Astrocyte (in vitro differentiated cells and primary cell): Measurements from ENCODE around the gene TCF19. TPM values are rescaled to one million over a fixed set of nuclear protein-coding genes. Genes with fewer than 3 reads are reported as not detected.
"Not testable (repeated sequence)": the region's sequence is repeated elsewhere in the genome, so short reads cannot be mapped to it uniquely, and the experiment has no call there.

ENCODE experiments used
- DNase-seq: peaks from one replicate; pipeline ENCODE4 v3.0.0-alpha.2; 2010; ENCODE audit warnings: low read depth
- FAIRE-seq: peaks from 2 replicates; lab custom pipeline; 2011; peaks lifted over from hg19 to GRCh38; lab: Jason Lieb, UNC
- H2AFZ ChIP-seq: 2 replicates; pipeline ENCODE4 v1.6.0; 2012; ENCODE audit warnings: low read depth, low read length, inconsistent platforms
- H3K27ac ChIP-seq: 2 replicates; pipeline ENCODE4 v1.5.1; 2011; ENCODE audit warnings: low read depth, low read length, inconsistent platforms
- H3K27me3 ChIP-seq: 2 replicates; pipeline ENCODE4 v1.6.0; 2011; ENCODE audit warnings: low read length, inconsistent platforms; ENCODE audit not compliant: insufficient read depth
- H3K36me3 ChIP-seq: 2 replicates; pipeline ENCODE4 v1.5.1; 2011; ENCODE audit warnings: low read length, inconsistent platforms; ENCODE audit not compliant: insufficient read depth
- H3K4me1 ChIP-seq: 2 replicates; pipeline ENCODE4 v1.5.1; 2011; ENCODE audit warnings: low read length, inconsistent platforms; ENCODE audit not compliant: insufficient read depth
- H3K4me2 ChIP-seq: 2 replicates; pipeline ENCODE4 v1.6.0; 2012; ENCODE audit warnings: low read length, inconsistent platforms
- H3K4me3 ChIP-seq: 2 replicates; pipeline ENCODE4 v1.5.1; 2011; ENCODE audit warnings: low read depth, mild to moderate bottlenecking, low read length, inconsistent platforms; ENCODE audit not compliant: insufficient read depth
- H3K79me2 ChIP-seq: 2 replicates; pipeline ENCODE4 v1.6.0; 2012; ENCODE audit warnings: mild to moderate bottlenecking, low read length, inconsistent platforms; ENCODE audit not compliant: insufficient read depth
- H3K9ac ChIP-seq: 2 replicates; pipeline ENCODE4 v1.6.0; 2012; ENCODE audit warnings: mild to moderate bottlenecking, low read length, inconsistent platforms
- H3K9me3 ChIP-seq: 2 replicates; pipeline ENCODE4 v1.5.1; 2012; ENCODE audit warnings: low read depth, mild to moderate bottlenecking, low read length, inconsistent platforms; ENCODE audit not compliant: insufficient read depth
- H4K20me1 ChIP-seq: 2 replicates; pipeline ENCODE4 v1.6.0; 2012; ENCODE audit warnings: low read length, inconsistent platforms; ENCODE audit not compliant: insufficient read depth
- H3K27ac Mint-ChIP-seq: one replicate; pipeline ENCODE4 v1.8.0; 2021; ENCODE audit warnings: mild to moderate bottlenecking, mixed read lengths; ENCODE audit not compliant: unreplicated experiment
- H3K27me3 Mint-ChIP-seq: one replicate; pipeline ENCODE4 v1.8.0; 2021; ENCODE audit warnings: low read depth, mixed read lengths; ENCODE audit not compliant: unreplicated experiment
- H3K36me3 Mint-ChIP-seq: one replicate; pipeline ENCODE4 v1.8.0; 2021; ENCODE audit warnings: low read depth, mixed read lengths; ENCODE audit not compliant: unreplicated experiment
- H3K4me1 Mint-ChIP-seq: one replicate; pipeline ENCODE4 v1.8.0; 2021; ENCODE audit warnings: low read depth, mixed read lengths; ENCODE audit not compliant: unreplicated experiment
- H3K4me3 Mint-ChIP-seq: one replicate; pipeline ENCODE4 v1.8.0; 2021; ENCODE audit warnings: mild to moderate bottlenecking, moderate library complexity, mixed read lengths; ENCODE audit not compliant: unreplicated experiment
- H3K9me3 Mint-ChIP-seq: one replicate; pipeline ENCODE4 v1.8.0; 2021; ENCODE audit warnings: mild to moderate bottlenecking, mixed read lengths; ENCODE audit not compliant: unreplicated experiment
- EZH2 ChIP-seq: IDR thresholded peaks from 2 replicates; pipeline ENCODE4 v1.6.1; 2012; ENCODE audit warnings: mild to moderate bottlenecking, low read length, inconsistent platforms; ENCODE audit not compliant: insufficient read depth
- total RNA-seq: library from RNA; stranded (reverse); gene quantifications from 2 replicates; pipeline ENCODE4 v1.2.1, GENCODE V29; 2021
- TF ChIP-seq, protein P1 (sequence below): IDR thresholded peaks from 2 replicates; pipeline ENCODE4 v1.5.1; 2011; ENCODE audit warnings: low read depth, mild to moderate bottlenecking, inconsistent platforms, low read length, moderate library complexity; ENCODE audit not compliant: insufficient read depth

The TCF19 gene
- total RNA-seq, 1 donor from 2014 or later = 2.5 TPM

DNA sequence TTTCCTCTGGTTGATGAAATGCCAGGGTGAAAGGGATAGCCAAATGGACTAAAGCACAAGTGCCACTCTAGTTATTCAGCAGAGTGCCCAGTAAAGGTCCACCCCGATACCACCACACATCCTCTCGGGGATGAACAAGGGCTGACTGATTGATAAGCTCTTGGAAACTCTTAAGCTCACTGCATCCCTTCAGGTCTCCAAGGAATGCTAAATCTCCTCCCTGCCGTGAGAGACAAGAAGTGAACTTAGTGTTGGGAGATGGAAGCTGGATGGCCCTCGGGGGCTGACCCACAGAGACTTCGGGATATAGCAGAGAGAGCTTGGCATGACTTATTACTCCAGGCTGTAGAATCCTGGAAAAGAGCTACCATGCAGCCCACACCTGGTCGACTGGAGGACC lies 25.5 kb downstream of the TCF19 start:
- H3K4me1 ChIP-seq, DNase-seq, H3K27ac ChIP-seq, H3K36me3 ChIP-seq, H3K4me1 Mint-ChIP-seq, H3K4me3 ChIP-seq, FAIRE-seq, H3K9me3 ChIP-seq, H3K9ac ChIP-seq, H3K27ac Mint-ChIP-seq, H3K27me3 Mint-ChIP-seq, H3K27me3 ChIP-seq, H2AFZ ChIP-seq, H3K4me3 Mint-ChIP-seq, H3K4me2 ChIP-seq, H4K20me1 ChIP-seq, H3K9me3 Mint-ChIP-seq, H3K36me3 Mint-ChIP-seq, H3K79me2 ChIP-seq: not testable (repeated sequence)

DNA sequence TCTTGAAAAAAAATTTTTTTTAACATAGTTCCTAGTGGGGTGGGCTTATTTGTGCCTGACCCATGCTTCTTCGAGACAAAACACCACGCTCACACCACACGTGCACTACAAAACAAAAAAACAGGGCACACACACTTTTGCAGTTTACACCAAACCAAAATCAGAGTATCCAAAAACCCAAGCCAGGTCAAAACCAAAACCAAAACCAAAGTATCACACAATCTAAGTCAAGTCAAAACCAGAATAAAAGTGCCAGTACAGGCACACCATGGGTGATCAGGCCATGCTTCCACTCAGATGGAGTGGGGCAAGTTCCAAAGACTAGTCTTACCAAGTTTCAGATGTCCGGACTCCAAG lies 27.3 kb downstream of the TCF19 start:
- not testable (repeated sequence) for H3K4me3 ChIP-seq, H3K4me2 ChIP-seq, H3K9me3 ChIP-seq, H3K36me3 Mint-ChIP-seq, FAIRE-seq, DNase-seq, H3K9me3 Mint-ChIP-seq, H3K4me1 ChIP-seq, H3K27ac ChIP-seq, H3K4me1 Mint-ChIP-seq, H3K9ac ChIP-seq, H3K4me3 Mint-ChIP-seq, H3K27me3 ChIP-seq, H4K20me1 ChIP-seq, H2AFZ ChIP-seq, H3K36me3 ChIP-seq, H3K27me3 Mint-ChIP-seq, H3K27ac Mint-ChIP-seq, H3K79me2 ChIP-seq

DNA sequence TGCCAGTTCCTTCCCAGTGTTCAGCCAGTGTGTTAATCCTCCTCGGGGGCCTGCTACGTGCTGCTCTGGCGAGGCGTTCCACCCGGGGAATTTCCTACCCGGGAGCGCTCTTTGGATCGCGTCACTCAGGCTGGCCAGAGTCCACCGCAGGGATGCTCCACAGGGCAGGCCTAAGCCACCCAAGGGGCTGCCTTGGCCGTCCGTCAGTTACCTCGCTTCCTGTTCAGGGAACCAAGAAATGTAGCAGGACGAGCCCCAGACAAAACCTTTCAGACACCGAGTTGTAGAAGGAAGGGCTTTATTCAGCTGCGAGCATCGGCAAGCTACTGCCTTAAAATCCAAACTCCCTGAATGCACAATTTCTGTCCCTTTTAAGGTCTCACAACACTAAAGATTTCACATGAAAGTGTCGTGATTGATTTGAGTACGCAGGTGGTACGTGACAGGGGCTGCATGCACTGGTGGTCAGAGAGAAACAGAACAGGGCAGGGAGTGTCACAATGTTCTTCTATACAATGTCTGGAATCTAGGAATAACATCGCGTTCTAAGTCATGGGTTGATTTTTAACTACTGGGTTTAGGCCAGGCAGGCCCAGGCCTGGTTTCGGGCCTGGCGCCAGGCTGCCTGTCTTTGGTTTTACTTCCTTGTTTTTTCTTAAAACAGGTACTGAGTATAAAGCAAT lies 27.8 kb downstream of the TCF19 start:
- H3K4me1 Mint-ChIP-seq = no peaks in the 10 kb centered on the region

More for the DNA sequence above, 27.8 kb downstream of the TCF19 start:
- no peak overlapping the region for H3K9ac ChIP-seq
- no peaks in the 10 kb centered on the region for H4K20me1 ChIP-seq
- DNase-seq (peak; percentile 3), FAIRE-seq (no peak)
- peaks cover 2% of the 10 kb centered on the region for H3K27me3 Mint-ChIP-seq
- TF ChIP-seq EZH2 = no peak
- TF ChIP-seq, protein P1, sequence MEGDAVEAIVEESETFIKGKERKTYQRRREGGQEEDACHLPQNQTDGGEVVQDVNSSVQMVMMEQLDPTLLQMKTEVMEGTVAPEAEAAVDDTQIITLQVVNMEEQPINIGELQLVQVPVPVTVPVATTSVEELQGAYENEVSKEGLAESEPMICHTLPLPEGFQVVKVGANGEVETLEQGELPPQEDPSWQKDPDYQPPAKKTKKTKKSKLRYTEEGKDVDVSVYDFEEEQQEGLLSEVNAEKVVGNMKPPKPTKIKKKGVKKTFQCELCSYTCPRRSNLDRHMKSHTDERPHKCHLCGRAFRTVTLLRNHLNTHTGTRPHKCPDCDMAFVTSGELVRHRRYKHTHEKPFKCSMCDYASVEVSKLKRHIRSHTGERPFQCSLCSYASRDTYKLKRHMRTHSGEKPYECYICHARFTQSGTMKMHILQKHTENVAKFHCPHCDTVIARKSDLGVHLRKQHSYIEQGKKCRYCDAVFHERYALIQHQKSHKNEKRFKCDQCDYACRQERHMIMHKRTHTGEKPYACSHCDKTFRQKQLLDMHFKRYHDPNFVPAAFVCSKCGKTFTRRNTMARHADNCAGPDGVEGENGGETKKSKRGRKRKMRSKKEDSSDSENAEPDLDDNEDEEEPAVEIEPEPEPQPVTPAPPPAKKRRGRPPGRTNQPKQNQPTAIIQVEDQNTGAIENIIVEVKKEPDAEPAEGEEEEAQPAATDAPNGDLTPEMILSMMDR = no peak
- no peak overlapping the region for H3K27ac Mint-ChIP-seq
- H3K4me2 ChIP-seq = no peak overlapping the region
- no peak overlapping the region for H3K4me3 ChIP-seq
- no peaks in the 10 kb centered on the region for H3K36me3 Mint-ChIP-seq
- H3K9me3 Mint-ChIP-seq = no peaks in the 10 kb centered on the region
- H3K4me1 ChIP-seq = no peaks in the 10 kb centered on the region
- no peaks in the 10 kb centered on the region for H3K36me3 ChIP-seq
- H3K27me3 ChIP-seq = no peaks in the 10 kb centered on the region
- no peaks in the 10 kb centered on the region for H3K9me3 ChIP-seq
- H3K4me3 Mint-ChIP-seq = no peak overlapping the region
- H2AFZ ChIP-seq = no peak overlapping the region
- no peaks in the 10 kb centered on the region for H3K79me2 ChIP-seq
- no peak overlapping the region for H3K27ac ChIP-seq
